Panc1 (cell line): ENCODE data around the gene POLE. TPM values are rescaled to one million over a fixed set of nuclear protein-coding genes. Genes with fewer than 3 reads are reported as not detected.

Experiments used
- ATAC-seq: fragments of 200-7000 bp; cut with Tn5 transposase; 2 replicates; pipeline ENCODE4 v1.9.1; 2020; ENCODE audit warnings: mild to moderate bottlenecking, moderate library complexity
- BruUV-seq: library from RNA; stranded (reverse); fragments of 400-500 nt; replicated peaks from 2 replicates; lab custom pipeline; 2021; lab: Mats Ljungman, UMichigan
- CTCF ChIA-PET: fragments of 300-600 bp; sonication (Branson Sonifier 250); formaldehyde crosslinking; loops from one replicate; lab custom pipeline; 2022; ENCODE audit warnings: antibody characterized with exemption; lab: Charles Lee
- POLR2A ChIA-PET: fragments of 300-600 bp; sonication (Branson Sonifier 250); formaldehyde crosslinking; loops from one replicate; lab custom pipeline; 2022; ENCODE audit warnings: antibody characterized with exemption; lab: Charles Lee
- DNase-seq: peaks from one replicate; pipeline ENCODE4 v3.0.0-alpha.2; 2010; ENCODE audit warnings: low read depth, low spot score
- H3K27ac ChIP-seq: 2 replicates; pipeline ENCODE4 v1.5.1; 2011; ENCODE audit warnings: mild to moderate bottlenecking, low read length, inconsistent platforms
- H3K27me3 ChIP-seq: fragments of 200-500 bp; sonication (Bioruptor generic); 2 replicates; pipeline ENCODE4 v1.6.0; 2014; ENCODE audit warnings: low read length, inconsistent platforms; ENCODE audit not compliant: control insufficient read depth, insufficient read depth
- H3K36me3 ChIP-seq: fragments of 200-500 bp; sonication (Bioruptor generic); 2 replicates; pipeline ENCODE4 v1.5.1; 2014; ENCODE audit warnings: inconsistent platforms, mild to moderate bottlenecking, low read length, moderate library complexity; ENCODE audit not compliant: control insufficient read depth, insufficient read depth
- H3K4me1 ChIP-seq: 2 replicates; pipeline ENCODE4 v1.5.1; 2011; ENCODE audit warnings: inconsistent platforms, mild to moderate bottlenecking, low read length, moderate library complexity; ENCODE audit not compliant: control insufficient read depth, insufficient read depth
- H3K4me3 ChIP-seq, 2 experiments: 2 replicates each; pipeline ENCODE4 v1.5.1; 2011 to 2012; ENCODE audit warnings: low read depth in 2 of 2, low read length in 2 of 2, mild to moderate bottlenecking in 2 of 2, inconsistent platforms in 1 of 2, moderate library complexity in 1 of 2
- H3K9me3 ChIP-seq: fragments of 200-500 bp; sonication (Bioruptor generic); 2 replicates; pipeline ENCODE4 v1.5.1; 2014; ENCODE audit warnings: low read depth, mild to moderate bottlenecking, inconsistent platforms, low read length, moderate library complexity; ENCODE audit not compliant: control insufficient read depth, insufficient read depth
- POLR2AphosphoS5 ChIP-seq: IDR thresholded peaks from 2 replicates; pipeline ENCODE4 v1.6.1; 2012; ENCODE audit warnings: mild to moderate bottlenecking, low read depth, low read length, moderate library complexity
- SIN3A ChIP-seq: IDR thresholded peaks from 2 replicates; pipeline ENCODE4 v1.6.1; 2012; ENCODE audit warnings: low read depth, mild to moderate bottlenecking, low read length, moderate library complexity, borderline replicate concordance; ENCODE audit not compliant: insufficient read depth
- TCF7L2 ChIP-seq: IDR thresholded peaks from 2 replicates; pipeline ENCODE4 v1.6.1; 2011; ENCODE audit warnings: mild to moderate bottlenecking, low read depth, low read length, inconsistent platforms
- in situ Hi-C: cut with HindIII; loops from 2 replicates; pipeline ENCODE4 v1.10.0; 2016; ENCODE audit warnings: low sequenced_read_pairs, low pct_unique_long_range_greater_than_20kb
- intact Hi-C: fragments of 100-400 bp; cut with micrococcal nuclease; formaldehyde crosslinking; loops from one replicate; pipeline ENCODE4 v1.10.0; 2022; ENCODE audit not compliant: unreplicated experiment
- total RNA-seq: library from RNA; stranded (reverse); gene quantifications from one replicate; pipeline ENCODE4 v1.2.1, GENCODE V29; 2021; ENCODE audit not compliant: unreplicated experiment
- TF ChIP-seq, protein P1 (sequence below), 2 experiments: IDR thresholded peaks; 2 replicates each; pipeline ENCODE4 v1.6.1; 2011 to 2012; ENCODE audit warnings: low read depth in 2 of 2, control low read depth in 1 of 2, low read length in 1 of 2, mild to moderate bottlenecking in 1 of 2, moderate library complexity in 1 of 2; ENCODE audit not compliant: insufficient read depth in 1 of 2
- TF ChIP-seq, protein P2 (sequence below): fragments of 450-650 bp; IDR thresholded peaks from 2 replicates; pipeline ENCODE4 v1.5.1; 2017; ENCODE audit warnings: mild to moderate bottlenecking

Gene POLE
- total RNA-seq, 1 experiment from 2014 or later, result 112 TPM

DNA sequence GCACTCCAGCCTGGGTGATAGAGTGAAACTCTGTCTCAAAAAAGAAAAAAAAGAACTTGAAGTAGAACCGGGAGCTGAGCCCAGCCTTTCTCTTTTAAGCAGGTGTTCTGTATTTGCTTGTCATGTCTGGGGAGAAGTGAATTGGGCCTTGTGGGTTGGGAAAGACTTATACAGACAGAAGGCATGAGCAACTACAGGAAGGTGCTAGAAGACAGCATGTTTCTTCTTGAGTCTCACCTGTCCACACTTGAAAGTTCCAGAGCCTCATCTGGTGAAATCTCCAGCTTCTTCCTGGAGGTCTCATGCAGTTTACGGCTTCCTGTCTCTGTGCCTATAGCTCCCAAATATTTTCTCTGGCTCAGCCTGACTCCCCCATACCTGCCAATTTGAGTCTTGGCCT is 26.0 kb upstream of the POLE start:
- POLR2A ChIA-PET, result no interaction called here
- in situ Hi-C loops (no loop called here), intact Hi-C loops (no loop called here)
- Histone ChIP-seq H3K27ac (no peak overlapping the region), H3K27me3 (no peaks in the 10 kb centered on the region), H3K9me3 (no peaks in the 10 kb centered on the region), H3K36me3 (no peaks in the 10 kb centered on the region; the same call in 1 of the 2 replicates), H3K4me3 (no peak overlapping the region), H3K4me1 (peaks cover 6% of the 10 kb centered on the region; the same call in 1 of the 2 replicates)
- BruUV-seq, result no TSS peak
- DNase-seq (no peak), ATAC-seq (no peak)
- CTCF ChIA-PET, result no interaction called here
- TF ChIP-seq, protein P1, sequence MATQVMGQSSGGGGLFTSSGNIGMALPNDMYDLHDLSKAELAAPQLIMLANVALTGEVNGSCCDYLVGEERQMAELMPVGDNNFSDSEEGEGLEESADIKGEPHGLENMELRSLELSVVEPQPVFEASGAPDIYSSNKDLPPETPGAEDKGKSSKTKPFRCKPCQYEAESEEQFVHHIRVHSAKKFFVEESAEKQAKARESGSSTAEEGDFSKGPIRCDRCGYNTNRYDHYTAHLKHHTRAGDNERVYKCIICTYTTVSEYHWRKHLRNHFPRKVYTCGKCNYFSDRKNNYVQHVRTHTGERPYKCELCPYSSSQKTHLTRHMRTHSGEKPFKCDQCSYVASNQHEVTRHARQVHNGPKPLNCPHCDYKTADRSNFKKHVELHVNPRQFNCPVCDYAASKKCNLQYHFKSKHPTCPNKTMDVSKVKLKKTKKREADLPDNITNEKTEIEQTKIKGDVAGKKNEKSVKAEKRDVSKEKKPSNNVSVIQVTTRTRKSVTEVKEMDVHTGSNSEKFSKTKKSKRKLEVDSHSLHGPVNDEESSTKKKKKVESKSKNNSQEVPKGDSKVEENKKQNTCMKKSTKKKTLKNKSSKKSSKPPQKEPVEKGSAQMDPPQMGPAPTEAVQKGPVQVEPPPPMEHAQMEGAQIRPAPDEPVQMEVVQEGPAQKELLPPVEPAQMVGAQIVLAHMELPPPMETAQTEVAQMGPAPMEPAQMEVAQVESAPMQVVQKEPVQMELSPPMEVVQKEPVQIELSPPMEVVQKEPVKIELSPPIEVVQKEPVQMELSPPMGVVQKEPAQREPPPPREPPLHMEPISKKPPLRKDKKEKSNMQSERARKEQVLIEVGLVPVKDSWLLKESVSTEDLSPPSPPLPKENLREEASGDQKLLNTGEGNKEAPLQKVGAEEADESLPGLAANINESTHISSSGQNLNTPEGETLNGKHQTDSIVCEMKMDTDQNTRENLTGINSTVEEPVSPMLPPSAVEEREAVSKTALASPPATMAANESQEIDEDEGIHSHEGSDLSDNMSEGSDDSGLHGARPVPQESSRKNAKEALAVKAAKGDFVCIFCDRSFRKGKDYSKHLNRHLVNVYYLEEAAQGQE (IDR thresholded peaks at IDR 0.05; ENCODE audit: insufficient read depth in 1 of 2, low read depth in 2 of 2, low read length in 1 of 2), result no peak
- TF ChIP-seq POLR2AphosphoS5, result no peak
- TF ChIP-seq SIN3A, result no peak
- TF ChIP-seq, protein P2, sequence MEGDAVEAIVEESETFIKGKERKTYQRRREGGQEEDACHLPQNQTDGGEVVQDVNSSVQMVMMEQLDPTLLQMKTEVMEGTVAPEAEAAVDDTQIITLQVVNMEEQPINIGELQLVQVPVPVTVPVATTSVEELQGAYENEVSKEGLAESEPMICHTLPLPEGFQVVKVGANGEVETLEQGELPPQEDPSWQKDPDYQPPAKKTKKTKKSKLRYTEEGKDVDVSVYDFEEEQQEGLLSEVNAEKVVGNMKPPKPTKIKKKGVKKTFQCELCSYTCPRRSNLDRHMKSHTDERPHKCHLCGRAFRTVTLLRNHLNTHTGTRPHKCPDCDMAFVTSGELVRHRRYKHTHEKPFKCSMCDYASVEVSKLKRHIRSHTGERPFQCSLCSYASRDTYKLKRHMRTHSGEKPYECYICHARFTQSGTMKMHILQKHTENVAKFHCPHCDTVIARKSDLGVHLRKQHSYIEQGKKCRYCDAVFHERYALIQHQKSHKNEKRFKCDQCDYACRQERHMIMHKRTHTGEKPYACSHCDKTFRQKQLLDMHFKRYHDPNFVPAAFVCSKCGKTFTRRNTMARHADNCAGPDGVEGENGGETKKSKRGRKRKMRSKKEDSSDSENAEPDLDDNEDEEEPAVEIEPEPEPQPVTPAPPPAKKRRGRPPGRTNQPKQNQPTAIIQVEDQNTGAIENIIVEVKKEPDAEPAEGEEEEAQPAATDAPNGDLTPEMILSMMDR, result no peak
- TF ChIP-seq TCF7L2, result no peak

DNA sequence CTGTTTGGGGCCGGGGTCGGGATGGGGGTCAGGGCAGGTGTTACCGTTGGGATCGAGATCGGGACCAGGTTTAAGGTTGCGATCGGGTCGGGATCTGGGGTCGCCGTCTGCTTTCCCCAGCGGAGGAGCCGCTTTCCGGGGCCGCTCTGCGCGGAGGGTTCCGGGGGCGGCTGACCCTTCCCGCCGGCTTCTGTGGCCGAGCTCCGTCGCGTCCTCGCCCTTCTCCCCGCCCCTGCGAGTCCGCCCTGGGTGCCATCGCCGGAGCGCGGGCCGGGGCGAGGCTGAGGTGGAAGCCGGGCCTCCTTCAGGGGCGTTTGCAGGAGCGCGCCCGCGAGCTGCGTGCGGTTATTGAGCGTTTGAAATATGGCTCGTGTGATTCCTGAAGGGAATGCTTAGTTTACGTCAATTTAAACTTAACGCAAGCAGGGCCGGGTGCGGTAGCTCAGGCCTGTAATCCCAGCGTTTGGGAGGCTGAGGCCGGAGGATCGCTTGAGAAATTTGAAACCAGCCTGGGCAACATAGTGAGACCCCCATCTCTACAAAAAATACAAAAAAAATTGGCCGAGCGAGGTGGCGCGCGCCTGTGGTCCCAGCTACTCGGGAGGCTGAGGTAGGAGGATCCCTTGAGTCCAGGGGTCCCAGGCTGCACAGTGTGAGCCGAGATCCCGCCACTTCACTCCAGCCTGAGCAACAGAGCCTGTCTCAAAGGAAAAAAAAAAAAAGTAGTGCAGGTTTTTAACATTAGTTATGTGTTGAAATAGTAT is 24.1 kb upstream of the POLE start:
- Histone ChIP-seq H3K4me3 (peak overlapping the region; percentile 67 to 83), H3K4me1 (peaks cover 6% of the 10 kb centered on the region; the same call in 1 of the 2 replicates), H3K36me3 (no peaks in the 10 kb centered on the region), H3K9me3 (no peaks in the 10 kb centered on the region), H3K27me3 (no peaks in the 10 kb centered on the region), H3K27ac (peak overlapping the region; percentile 80)
- DNase-seq (no peak), ATAC-seq (peak; percentile 38)
- intact Hi-C loops, result no loop called here
- TF ChIP-seq TCF7L2, result no peak
- TF ChIP-seq, protein P2, result no peak
- no peak for TF ChIP-seq SIN3A
- TF ChIP-seq, protein P1 (IDR thresholded peaks at IDR 0.05; ENCODE audit: insufficient read depth in 1 of 2, low read depth in 2 of 2, low read length in 1 of 2), result no peak
- TF ChIP-seq POLR2AphosphoS5, result no peak
- no TSS peak for BruUV-seq
- ChIA-PET CTCF (no interaction called here), POLR2A (interaction anchor here (0.6 kb wide), 1 partner anchor 8 kb away, joined by 3 read pairs; no protein-coding TSS in a partner anchor)
- in situ Hi-C loops, result no loop called here
